Epithelial cell of prostate (primary cell): ENCODE measurements around the gene CCND2.
"Not testable (repeated sequence)": the region's sequence is repeated elsewhere in the genome, so short reads cannot be mapped to it uniquely, and the experiment has no call there.

ENCODE experiments used
- DNase-seq: peaks from one replicate; pipeline ENCODE4 v3.0.0-alpha.2; 2011; ENCODE audit warnings: low read depth, low spot score
- H3K27ac ChIP-seq: fragments of 450-650 bp; 2 replicates; pipeline ENCODE4 v1.5.1; 2017; ENCODE audit warnings: mild to moderate bottlenecking

CCND2 gene

DNA sequence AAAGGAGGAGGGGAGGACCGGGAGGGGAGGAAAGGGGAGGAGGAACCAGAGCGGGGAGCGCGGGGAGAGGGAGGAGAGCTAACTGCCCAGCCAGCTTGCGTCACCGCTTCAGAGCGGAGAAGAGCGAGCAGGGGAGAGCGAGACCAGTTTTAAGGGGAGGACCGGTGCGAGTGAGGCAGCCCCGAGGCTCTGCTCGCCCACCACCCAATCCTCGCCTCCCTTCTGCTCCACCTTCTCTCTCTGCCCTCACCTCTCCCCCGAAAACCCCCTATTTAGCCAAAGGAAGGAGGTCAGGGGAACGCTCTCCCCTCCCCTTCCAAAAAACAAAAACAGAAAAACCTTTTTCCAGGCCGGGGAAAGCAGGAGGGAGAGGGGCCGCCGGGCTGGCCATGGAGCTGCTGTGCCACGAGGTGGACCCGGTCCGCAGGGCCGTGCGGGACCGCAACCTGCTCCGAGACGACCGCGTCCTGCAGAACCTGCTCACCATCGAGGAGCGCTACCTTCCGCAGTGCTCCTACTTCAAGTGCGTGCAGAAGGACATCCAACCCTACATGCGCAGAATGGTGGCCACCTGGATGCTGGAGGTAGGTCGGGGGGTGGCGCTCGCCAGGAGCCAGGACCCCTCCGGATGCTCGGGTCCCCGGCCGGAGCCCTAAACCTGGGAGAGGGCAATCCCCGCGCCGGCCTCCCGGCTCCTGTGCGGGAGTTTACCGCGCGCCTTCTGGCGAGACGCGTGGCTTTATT lies at the start of gene CCND2:
Gene CCND2 (plus strand): TSS at position 111 of the 744 bp plus-strand sequence. CDS start 279 bp downstream, at position 390.
- peak; percentile 83 for DNase-seq
- peak within 1 kb of the TSS; percentile 89 for H3K27ac ChIP-seq

DNA sequence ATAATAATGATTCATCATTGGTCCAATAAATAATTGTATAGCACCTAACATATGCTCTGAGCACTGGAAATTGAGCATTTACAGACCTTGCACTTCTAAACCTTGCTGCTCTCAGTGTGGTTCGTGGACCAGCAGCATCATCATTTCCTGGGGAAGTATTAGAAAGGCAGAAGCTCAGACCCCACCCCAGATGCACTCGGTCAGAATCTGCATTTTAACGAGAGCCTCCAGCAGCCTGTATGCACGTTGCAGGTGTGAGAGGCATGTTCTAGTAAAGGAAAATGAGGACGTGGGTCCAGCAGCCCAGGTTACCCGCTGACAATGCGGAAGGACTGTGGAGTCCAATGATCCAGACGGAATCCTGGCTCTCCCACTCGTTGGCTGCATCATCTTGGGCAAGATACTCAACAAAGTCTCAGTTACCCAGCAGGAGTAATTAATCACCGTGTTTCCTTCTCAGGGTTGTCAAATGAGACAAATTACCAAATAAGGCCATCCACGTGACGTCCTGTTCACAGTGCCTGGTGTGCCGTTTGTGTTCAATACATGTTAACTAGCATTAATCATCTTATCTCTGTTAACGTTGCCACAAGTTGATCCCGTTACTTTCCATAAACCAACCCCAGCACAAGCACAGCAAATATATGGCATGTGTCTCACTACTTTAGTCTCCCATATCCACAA lies 49.2 kb upstream of the CCND2 start:
- DNase-seq, result no peak
- H3K27ac ChIP-seq, result no peak overlapping the region

DNA sequence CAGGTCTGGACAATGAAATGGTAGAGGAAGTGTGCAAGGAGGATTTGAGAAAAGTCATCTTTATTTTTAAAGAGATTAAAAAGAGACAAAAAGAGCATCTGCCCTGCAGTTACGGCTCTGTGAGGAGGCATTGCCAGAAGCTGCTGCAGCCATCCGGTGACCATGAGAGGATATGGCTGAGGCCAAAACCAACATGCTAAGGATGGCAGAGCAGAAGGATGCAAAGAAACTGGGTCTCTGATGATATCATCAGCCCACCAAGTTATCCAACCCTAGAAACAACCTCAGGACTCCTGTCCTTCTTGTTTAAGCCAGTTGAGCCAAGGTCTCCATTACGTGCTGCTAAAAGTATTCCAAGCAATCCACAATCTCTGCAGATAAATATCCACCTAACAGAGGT lies 48.0 kb upstream of the CCND2 start:
- no peak overlapping the region for H3K27ac ChIP-seq
- no peak for DNase-seq

DNA sequence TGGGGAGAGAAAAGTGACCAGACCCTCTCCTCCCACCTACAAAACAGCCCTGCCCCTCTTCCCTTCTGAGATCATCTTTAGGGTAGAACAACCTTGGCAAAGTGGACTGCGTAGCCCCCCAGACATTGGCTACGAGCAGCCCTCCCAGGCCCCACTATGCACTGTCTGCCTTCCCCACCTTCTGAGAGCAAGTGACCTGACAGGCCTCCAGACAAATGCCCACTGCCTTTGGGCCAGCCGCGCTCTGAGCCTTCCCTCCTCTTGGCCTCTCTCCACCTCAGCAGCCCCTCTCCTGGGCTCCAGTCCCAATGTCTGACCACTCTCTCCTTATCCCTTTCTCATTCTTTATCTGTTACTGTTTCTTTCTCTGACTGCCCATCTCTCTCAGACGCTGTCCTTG lies 46.5 kb upstream of the CCND2 start:
- H3K27ac ChIP-seq, result no peak overlapping the region
- no peak for DNase-seq

DNA sequence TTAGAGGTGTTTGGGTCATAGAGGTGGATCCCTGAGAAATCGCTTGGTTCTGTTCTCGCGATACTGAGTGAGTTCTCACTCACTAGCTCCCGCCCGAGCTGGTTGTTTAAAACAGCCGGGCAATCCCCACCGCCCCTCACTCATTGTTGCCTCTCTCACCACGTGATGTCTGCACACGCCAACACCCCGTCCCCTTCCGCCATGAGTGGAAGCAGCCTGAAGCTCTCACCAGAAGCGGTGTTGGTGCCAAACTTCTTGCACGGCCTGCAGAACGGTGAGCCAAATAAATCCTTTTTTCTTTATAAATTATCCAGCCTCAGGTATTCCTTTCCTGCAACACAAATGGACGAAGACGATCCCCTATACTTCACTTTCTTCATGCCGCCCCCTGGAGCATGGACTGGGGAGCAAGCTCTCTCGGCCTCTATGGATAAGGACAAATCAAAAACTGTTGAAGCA lies 45.4 kb upstream of the CCND2 start:
- no peak for DNase-seq
- no peak overlapping the region for H3K27ac ChIP-seq

DNA sequence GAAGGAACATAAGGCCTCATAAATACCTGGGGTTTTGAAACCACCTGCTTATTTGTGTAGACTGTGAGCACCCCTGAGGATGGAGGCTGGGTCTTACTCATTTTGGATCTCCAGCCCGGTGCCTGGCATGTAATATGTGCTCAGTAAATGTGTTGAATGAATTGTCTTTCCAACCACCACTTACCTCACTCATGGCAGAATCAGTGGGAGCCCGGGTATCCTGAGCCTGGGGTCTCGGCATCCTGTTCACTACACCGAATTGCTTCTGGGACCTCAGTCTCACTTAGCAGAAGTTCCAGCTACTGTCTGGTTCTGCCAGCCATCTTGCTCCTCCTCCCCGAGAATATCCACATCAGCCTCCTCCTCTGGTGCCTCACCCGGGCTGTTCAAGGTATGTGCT lies 43.0 kb upstream of the CCND2 start:
- no peak overlapping the region for H3K27ac ChIP-seq
- DNase-seq, result no peak

DNA sequence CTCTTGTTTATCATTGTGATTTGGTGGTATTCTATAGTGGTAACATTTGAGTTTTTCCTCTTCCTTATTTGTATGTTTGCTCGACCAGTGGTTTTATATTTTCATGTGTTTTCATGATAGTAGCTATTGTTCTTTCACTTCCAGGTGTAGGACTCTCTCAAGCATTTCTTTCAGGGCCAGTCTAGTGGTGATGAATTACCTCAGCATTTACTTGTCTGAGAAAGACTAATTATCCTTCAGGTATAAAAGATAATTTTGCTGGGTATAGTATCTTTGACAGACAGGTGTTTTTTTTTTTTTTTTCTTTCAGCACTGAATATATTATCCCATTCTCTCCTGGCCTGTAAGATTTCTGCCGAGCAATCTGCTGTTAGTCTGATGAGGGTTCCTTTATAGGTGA lies 35.0 kb upstream of the CCND2 start:
- DNase-seq, result no peak

DNA sequence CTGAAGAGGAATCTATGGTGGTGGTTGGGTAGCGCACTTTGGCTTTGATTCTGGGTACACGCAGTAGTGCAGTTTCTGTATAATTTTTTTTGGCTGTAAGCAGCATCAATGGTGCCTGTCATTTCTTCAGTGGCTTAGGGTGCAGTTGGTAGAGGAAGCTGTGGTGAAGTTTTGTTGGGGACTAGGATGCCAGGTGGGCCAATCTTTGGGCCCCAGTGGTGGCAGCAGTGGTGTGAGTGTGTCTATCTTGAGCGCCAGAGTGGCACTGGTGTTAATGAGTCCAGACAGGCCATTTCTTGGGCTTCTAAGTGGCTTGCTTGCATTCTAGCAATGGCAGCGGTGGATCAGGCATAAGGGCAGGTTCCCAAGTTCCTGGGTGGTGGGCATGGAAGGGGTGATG lies 33.8 kb upstream of the CCND2 start:
- no peak for DNase-seq
- H3K27ac ChIP-seq, result no peak overlapping the region

More for the DNA sequence above, 35.0 kb upstream of the CCND2 start:
- no peak overlapping the region for H3K27ac ChIP-seq

DNA sequence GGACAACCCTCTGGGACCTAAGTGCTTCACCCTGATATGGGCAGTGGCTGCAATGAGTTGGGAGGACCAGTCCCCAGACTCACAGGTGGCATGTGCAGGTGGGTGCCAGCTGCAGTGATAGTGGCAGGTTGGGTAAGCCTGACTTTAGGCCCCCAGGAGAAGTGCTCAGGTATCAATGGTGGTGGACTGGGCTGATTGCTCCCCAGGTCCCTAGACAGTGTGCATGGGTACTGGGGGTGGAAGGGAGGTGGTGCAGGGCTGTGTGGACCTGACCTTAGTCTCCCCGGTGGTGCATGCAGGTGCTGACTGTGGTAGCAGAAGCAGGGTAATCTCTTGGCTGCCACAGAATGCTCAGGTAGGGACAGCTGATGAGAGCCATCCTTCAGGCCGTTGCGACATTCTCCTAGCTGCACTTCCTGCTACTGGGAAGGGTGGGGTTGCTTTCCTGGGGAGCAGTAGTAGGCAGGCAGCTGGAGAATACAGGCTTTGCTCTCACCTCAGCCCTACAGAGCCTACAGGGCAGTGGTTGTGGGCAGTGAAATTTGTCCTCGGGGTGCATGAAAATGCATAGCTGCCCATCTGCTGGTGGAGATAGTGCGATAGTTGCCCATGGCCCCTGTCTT lies 33.3 kb upstream of the CCND2 start:
- no peak overlapping the region for H3K27ac ChIP-seq
- DNase-seq, result no peak

DNA sequence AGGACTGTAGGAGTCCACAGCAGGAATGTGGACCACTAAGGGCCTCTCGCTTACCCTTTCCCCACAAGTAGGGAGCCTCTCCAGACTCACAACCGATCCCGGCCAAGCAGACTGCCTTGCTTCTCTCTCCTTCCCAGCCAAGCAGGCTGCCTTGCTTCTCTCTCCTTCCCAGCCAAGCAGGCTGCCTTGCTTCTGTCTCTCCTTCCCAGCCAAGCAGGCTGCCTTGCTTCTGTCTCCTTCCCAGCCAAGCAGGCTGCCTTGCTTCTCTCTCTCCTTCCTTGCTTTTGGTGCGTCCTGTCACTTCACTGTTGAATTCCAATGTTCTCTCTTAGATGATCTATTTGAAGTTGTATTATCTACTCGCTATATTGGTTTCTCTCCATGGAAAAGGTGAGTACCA lies 32.6 kb upstream of the CCND2 start:
- DNase-seq, result no peak
- no peak overlapping the region for H3K27ac ChIP-seq

DNA sequence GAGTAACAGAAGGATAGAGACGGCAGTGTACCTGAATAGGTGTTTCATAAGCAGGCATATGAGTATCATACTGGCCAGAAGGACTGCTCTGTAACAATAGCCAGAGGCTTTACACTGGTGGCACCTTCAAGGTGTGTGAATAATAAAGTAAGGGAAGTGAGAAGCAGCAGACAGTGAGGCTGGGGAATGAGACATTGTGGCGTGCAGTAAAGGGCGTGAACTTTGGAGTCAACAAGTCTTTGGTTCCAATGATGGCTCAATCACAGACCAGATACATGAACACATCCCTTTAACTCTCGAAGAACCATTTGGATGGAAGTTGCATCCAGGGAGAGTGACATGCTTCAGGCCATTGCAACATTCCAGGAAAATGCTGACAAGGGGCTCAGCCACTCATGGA lies 32.0 kb upstream of the CCND2 start:
- no peak for DNase-seq
- H3K27ac ChIP-seq, result no peak overlapping the region

DNA sequence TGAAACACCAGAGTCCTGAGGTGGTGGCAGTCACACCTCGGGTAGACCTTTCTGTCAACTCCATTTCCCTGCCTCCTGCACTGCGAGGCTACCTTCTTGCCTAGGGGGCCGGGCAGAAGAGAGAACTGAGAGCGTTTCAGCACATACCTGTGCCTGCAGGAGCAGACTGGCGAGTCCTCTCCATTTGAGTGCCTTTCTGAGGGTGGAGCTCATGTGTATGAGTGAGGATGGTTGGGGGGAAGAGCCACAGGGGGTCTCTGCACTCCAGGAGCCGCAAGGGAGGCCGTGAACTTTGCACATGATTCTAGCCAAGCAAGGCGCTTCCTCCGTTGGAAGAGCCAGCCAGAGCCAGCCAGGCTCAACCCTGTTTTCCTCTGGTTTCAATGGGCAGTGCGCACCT lies 31.0 kb upstream of the CCND2 start:
- H3K27ac ChIP-seq, result no peak overlapping the region
- DNase-seq, result no peak

DNA sequence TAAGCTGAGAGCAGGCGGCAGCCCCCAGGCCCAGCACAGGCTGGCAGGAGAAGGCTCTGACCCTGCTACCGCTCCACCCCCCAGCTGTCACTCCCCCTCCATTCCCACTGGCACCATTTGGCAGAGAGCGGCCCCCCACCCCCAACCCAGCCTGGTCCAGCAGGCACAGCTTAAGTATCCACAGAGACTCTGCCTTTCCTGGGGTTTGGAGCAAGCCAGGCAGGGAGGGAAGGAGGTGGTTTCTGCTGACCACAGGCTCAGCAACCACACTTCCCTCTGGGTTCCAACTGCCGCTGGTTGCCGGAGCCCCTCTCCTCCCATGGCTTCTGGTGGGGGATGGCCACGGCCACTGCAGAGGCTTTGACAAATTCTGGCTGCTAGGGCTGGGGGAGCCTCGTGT lies 30.5 kb upstream of the CCND2 start:
- DNase-seq, result no peak
- no peak overlapping the region for H3K27ac ChIP-seq

DNA sequence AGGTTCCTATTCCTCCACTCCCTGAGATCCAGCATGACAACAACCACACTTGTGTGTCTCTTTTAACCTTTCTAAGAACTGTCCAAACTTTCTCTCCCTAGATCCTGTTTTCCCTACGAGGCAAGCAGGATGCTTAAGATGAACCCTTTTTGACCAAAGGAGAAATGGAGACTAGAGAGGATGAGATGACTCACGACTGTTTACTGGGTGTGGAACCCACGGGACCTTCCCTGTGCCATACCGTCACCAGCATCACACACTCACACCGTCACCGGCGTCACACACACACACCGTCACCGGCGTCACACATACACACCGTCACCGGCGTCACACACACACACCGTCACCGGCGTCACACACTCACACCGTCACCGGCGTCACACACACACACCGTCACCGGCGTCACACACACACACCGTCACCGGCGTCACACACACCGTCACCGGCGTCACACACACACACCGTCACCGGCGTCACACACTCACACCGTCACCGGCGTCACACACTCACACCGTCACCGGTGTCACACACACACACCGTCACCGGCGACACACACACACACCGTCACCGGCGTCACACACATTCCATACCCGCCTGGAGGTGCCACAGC lies 30.0 kb upstream of the CCND2 start:
- not testable (repeated sequence) for DNase-seq, H3K27ac ChIP-seq

DNA sequence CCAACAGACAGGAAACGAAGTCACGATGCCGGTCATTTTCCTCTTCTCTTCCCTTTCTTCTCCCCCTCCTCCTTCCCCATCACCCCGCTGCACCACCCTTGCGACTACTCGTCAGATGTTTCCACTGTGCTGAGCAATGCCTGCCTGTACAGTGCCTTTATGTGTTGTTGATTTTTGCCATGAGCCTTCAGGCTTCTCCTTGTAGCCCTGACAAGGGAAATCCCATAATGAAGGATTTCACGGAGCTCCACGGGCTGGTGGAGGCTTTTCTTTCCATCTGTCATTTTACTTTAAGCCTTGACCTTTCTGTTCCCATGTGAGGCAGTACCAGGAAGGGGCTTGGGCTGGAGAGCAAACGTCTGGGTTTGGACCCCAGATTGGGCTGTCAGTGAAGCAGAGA lies 28.7 kb upstream of the CCND2 start:
- no peak for DNase-seq

DNA sequence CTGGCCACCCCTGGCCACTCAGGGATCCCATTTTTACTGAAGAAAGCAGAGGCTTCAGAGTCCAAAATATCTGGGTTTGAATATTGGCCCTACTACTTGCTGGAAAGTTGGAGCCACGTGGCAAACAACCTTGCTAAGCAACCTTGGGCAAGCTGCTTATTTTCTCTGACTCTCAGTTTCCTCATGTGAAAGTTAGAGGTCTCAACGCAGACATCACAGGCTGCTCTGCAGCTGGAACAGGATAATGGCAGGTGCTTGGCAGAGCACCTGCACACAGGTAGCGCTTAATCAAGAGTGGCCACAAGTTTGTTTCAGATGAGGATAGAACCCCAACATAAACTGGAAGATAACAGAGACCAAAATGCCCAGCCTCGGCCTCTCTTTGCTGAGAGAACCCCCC lies 28.1 kb upstream of the CCND2 start:
- DNase-seq, result no peak
- H3K27ac ChIP-seq, result no peak overlapping the region

More for the DNA sequence above, 28.7 kb upstream of the CCND2 start:
- H3K27ac ChIP-seq, result no peak overlapping the region

DNA sequence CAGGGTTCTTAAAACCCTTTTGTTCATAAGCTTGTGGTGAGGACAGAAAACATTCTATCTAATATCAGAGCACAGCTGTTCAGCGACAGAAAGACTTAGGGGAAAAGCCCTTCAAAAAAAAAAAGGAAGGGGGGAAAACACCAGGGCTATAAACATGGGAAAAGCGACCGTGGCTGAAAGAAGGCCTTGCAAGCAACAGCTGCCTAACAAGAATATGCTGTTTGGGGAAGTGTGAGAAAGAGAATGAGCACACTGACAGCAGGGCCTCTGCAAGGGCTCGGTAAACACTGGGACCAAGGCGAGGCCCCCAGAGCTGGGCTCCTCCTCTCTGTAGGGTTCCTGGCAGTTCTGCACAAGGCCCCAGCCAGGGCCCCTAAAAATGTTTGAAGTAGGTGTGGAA lies 27.4 kb upstream of the CCND2 start:
- DNase-seq, result no peak
- no peak overlapping the region for H3K27ac ChIP-seq

DNA sequence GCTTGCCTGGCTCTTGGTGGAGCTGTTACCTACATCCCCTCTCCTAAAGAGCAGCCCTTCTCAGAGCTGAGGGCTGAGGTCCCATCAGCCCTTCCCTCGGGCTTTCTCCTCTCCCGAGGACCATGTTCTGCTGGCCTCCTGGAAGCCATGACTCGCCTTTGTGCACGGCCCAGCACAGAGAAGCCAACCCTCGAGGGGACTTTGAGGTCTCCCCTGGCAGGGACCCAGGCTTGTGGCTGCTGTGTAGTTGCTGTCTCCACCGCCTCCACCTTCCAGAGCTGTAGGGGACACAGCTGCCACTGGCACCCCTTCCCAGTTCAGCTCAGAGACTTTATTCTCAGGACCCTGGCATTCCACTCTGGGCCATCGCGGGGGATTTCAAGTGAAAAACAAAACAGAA lies 22.9 kb upstream of the CCND2 start:
- no peak overlapping the region for H3K27ac ChIP-seq
- DNase-seq, result no peak

DNA sequence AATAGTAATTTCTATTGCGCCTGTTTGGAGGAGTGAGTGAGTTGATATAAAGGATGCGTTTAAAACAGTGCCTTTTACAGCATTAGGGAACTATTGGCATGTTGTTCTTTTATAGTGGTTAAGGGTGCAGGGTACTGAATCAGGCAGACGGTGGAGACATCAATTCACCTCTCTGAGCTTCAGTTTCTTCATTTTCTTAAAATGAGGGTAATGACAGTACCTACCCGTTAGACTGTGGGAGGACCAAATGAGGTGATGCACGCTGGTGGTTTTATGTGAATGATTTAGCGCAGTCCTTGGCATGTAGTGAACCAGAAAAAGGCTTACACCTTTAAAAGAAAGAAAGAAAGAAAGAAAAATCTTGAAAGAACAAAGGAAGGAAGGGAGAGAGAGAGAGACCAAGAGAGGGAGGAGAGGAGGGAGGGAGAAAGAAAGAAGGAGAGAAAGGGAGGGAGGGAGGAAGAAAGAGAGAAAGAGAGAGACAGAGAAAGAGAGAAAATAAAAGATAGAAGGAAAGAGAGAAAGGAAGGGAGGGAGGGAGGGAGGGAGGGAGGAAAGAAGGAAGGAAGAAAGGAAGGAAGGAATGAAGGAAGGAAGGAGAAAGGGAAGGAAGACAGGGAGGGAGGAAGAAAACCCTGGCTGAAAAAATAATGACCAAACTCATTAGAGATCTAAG lies 22.2 kb upstream of the CCND2 start:
- no peak overlapping the region for H3K27ac ChIP-seq
- no peak for DNase-seq

DNA sequence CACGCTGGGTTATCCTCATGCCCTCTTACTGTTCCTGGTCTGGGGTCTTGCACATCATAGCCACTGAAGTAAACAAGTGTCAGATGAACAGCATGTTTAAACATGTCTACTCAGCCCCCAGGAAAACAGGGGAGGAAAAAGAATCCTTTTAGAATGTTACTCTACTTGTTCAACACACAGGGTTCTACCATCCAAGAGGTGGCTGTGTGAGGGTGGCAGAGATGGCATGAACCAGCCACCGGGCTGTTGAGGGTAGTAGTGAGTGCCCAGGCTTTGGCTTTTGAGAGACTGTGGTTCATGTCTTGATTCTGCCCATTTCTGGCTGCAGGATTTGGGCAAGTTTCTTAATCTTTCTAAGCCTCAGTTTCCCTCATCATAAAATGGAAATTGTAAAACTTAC lies 21.6 kb upstream of the CCND2 start:
- DNase-seq, result no peak
- H3K27ac ChIP-seq, result no peak overlapping the region
